Vagina (tissue), 2 donors: ENCODE data around the gene USP6NL. TPM values are rescaled to one million over a fixed set of nuclear protein-coding genes. Genes with fewer than 3 reads are reported as not detected.

Source experiments
- DNase-seq, 2 donors: peaks; one replicate each; pipeline ENCODE4 v3.0.0-alpha.2; 2017; ENCODE audit errors: extremely low spot score in 2 of 2
- H3K27ac ChIP-seq: fragments of 200-600 bp; sonication (generic); one replicate; pipeline ENCODE4 v1.5.1; 2019
- H3K27me3 ChIP-seq: fragments of 200-600 bp; sonication (generic); one replicate; pipeline ENCODE4 v1.5.1; 2019
- H3K36me3 ChIP-seq, 2 donors: fragments of 200-600 bp; sonication (generic); one replicate each; pipeline ENCODE4 v1.5.1; 2017 to 2019
- H3K4me1 ChIP-seq: fragments of 200-600 bp; sonication (generic); one replicate; pipeline ENCODE4 v1.5.1; 2019
- H3K4me3 ChIP-seq, 2 donors: fragments of 200-600 bp; sonication (generic); 1 replicate in 1 of 2; 2 replicates in 1 of 2; pipeline ENCODE4 v1.5.1; 2016 to 2019
- H3K9me3 ChIP-seq: fragments of 200-600 bp; sonication (generic); one replicate; pipeline ENCODE4 v1.5.1; 2019
- CTCF ChIP-seq, 3 experiments: fragments of 450-650 bp in 2 of 3; fragments of 200-600 bp in 1 of 3; sonication (generic) in 1 of 3; IDR thresholded peaks; one replicate each; pipeline ENCODE4 v1.5.1; 2017 to 2019; ENCODE audit warnings: antibody characterized with exemption in 3 of 3, mild to moderate bottlenecking in 2 of 3, moderate library complexity in 2 of 3
- POLR2A ChIP-seq, 2 donors: fragments of 450-650 bp; IDR thresholded peaks; one replicate each; pipeline ENCODE4 v1.6.1; 2017; ENCODE audit warnings: antibody characterized with exemption in 2 of 2, mild to moderate bottlenecking in 2 of 2, moderate library complexity in 2 of 2
- POLR2AphosphoS5 ChIP-seq, 2 donors: sonication (generic); formaldehyde crosslinking; IDR thresholded peaks; one replicate each; pipeline ENCODE4 v1.9.0; 2017; ENCODE audit warnings: antibody characterized with exemption in 2 of 2, mild to moderate bottlenecking in 2 of 2, low read depth in 1 of 2; ENCODE audit not compliant: insufficient read depth in 1 of 2
- intact Hi-C: fragments of 100-400 bp; cut with DNase I; formaldehyde crosslinking; loops from one replicate; pipeline ENCODE4 v1.15.1; 2023
- total RNA-seq: library from RNA; depleted of rRNA; stranded (reverse); fragments of >200 nt; gene quantifications from one replicate; pipeline ENCODE4 v1.2.3, GENCODE V29; 2016

Gene USP6NL
- total RNA-seq, 1 donor from 2014 or later, result 23.3 TPM

DNA sequence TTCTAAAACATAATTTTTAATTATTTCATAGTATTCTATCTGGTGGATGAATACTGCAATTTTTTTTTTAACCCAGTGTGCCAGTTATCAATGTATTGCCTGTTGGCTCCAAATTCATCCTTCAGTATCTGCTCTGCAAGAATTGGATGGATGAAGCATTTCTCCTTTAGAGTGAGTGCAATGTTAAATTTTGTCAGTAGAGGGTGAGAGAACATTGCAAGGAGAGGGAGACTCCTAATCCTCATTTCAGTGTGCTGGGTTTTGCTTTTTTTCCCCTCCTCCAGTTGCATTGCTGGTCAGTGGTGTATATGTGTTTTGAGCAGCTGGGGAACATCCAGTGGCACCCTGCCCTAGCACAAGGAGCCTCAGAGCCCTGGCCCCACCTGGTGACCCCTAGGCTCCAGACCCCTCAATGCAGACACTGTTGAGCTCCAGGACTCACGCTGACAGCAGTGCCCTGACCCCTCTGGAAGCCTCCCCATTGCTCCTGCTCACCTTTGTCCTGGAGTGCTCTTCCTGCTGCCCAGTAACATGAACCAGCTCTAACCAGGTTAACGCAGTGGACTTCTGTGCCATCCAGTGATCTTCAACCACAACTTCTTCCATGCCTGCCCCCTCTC is 199.4 kb downstream of the USP6NL start:
- no peak overlapping the region for H3K27ac ChIP-seq
- H3K27me3 ChIP-seq, result no peaks in the 10 kb centered on the region
- intact Hi-C loops, result no loop called here
- no peak for TF ChIP-seq POLR2AphosphoS5 (IDR thresholded peaks at IDR 0.05; ENCODE audit: insufficient read depth in 1 of 2, low read depth in 1 of 2)
- TF ChIP-seq POLR2A (IDR thresholded peaks at IDR 0.05), result no peak
- no peak for TF ChIP-seq CTCF (IDR thresholded peaks at IDR 0.05)
- no peak for DNase-seq
- H3K4me3 ChIP-seq, result no peak overlapping the region
- no peaks in the 10 kb centered on the region for H3K9me3 ChIP-seq
- no peaks in the 10 kb centered on the region for H3K4me1 ChIP-seq
- H3K36me3 ChIP-seq, result no peaks in the 10 kb centered on the region

GRCh38 chr10:11409357-11409756 is 202.1 kb downstream of the USP6NL start:
- Histone ChIP-seq H3K27ac (no peak overlapping the region), H3K27me3 (no peaks in the 10 kb centered on the region), H3K4me1 (no peaks in the 10 kb centered on the region), H3K9me3 (no peaks in the 10 kb centered on the region), H3K36me3 (no peaks in the 10 kb centered on the region), H3K4me3 (no peak overlapping the region)
- TF ChIP-seq POLR2AphosphoS5 (IDR thresholded peaks at IDR 0.05; ENCODE audit: insufficient read depth in 1 of 2, low read depth in 1 of 2), result no peak
- TF ChIP-seq CTCF (IDR thresholded peaks at IDR 0.05), result no peak
- no peak for TF ChIP-seq POLR2A (IDR thresholded peaks at IDR 0.05)
- no peak for DNase-seq
- intact Hi-C loops, result no loop called here

DNA sequence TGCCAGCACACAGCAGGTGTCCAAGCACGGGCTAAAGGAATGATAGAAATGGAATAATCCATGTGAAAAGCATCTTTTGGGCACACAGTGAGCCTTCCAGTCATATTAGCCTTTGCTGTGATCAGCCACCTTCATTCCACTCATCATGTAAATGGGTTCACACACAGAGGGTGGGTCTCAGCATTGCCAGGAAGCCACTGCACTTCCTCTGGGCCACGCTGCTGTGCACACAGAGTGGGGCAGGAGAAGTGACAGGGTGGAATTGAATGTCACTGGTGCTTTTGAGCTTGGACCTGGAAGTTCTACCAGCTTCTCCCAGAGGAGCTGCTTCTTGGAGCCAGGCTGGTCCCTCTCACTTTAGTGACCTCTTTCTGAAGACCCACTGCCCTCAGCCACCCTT is 203.5 kb downstream of the USP6NL start:
- H3K9me3 ChIP-seq, result no peaks in the 10 kb centered on the region
- H3K4me1 ChIP-seq, result no peaks in the 10 kb centered on the region
- no peaks in the 10 kb centered on the region for H3K36me3 ChIP-seq
- TF ChIP-seq POLR2A (IDR thresholded peaks at IDR 0.05) (no peak), CTCF (IDR thresholded peaks at IDR 0.05) (no peak), POLR2AphosphoS5 (IDR thresholded peaks at IDR 0.05; ENCODE audit: insufficient read depth in 1 of 2, low read depth in 1 of 2) (no peak)
- no peak overlapping the region for H3K27ac ChIP-seq
- no peak overlapping the region for H3K4me3 ChIP-seq
- intact Hi-C loops, result no loop called here
- no peak for DNase-seq
- H3K27me3 ChIP-seq, result no peaks in the 10 kb centered on the region

DNA sequence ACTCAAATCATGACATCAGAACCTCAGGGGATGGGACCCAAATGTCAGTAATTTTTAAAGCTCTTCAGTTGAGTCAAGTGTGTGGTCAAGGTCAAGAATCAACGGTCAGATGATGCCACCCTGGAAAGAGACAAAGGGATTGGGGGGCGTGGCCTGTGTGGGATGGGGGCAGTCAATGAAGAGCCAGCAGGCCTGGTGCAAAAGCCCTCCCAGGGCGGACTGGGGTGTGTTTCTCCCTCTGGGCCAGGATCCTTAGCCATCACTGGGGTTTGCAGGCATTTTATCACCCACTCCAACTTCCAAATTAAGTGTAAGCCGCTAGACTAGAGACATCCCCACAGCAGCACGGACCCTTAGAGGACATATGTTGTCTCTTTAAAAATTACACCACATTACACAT is 204.7 kb downstream of the USP6NL start:
- Histone ChIP-seq H3K36me3 (no peaks in the 10 kb centered on the region), H3K27ac (no peak overlapping the region), H3K27me3 (no peaks in the 10 kb centered on the region), H3K4me1 (no peaks in the 10 kb centered on the region), H3K9me3 (no peaks in the 10 kb centered on the region), H3K4me3 (no peak overlapping the region)
- intact Hi-C loops, result no loop called here
- no peak for TF ChIP-seq POLR2A (IDR thresholded peaks at IDR 0.05)
- DNase-seq, result no peak

DNA sequence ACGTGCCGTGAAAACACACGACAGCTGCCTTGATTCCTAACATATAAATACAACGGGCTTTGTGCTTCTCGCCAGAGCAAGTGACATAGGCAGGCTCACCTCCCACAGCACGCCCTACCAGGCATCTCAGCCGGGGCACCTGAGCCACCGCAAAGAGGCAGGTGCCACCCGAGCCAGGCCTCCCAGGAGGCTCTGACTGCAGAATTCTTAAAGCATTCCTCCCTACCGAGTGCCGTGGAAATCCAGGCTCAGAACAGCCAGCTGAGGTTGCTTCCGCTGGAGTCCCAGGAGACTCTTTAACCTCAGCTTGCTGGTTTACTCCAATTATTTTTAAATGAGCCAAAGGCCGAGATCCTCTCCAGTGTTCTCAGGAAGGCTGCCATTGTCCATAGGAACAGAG is 206.5 kb downstream of the USP6NL start:
- Histone ChIP-seq H3K27ac (no peak overlapping the region), H3K4me3 (no peak overlapping the region), H3K4me1 (no peaks in the 10 kb centered on the region), H3K9me3 (no peaks in the 10 kb centered on the region), H3K27me3 (no peaks in the 10 kb centered on the region), H3K36me3 (no peaks in the 10 kb centered on the region)
- no peak for TF ChIP-seq CTCF (IDR thresholded peaks at IDR 0.05)
- no peak for TF ChIP-seq POLR2AphosphoS5 (IDR thresholded peaks at IDR 0.05; ENCODE audit: insufficient read depth in 1 of 2, low read depth in 1 of 2)
- no peak for TF ChIP-seq POLR2A (IDR thresholded peaks at IDR 0.05)
- no peak for DNase-seq
- intact Hi-C loops, result no loop called here

Other genes starting within 250 kb of the USP6NL start
- gene ECHDC3, start 130.7 kb upstream of the USP6NL start, total RNA-seq, result 44.2 TPM
- gene PROSER2, start 211.7 kb upstream of the USP6NL start, total RNA-seq, result 8.1 TPM